IMR-90 (cell line): ENCODE data around the gene ANKRD2. TPM values are rescaled to one million over a fixed set of nuclear protein-coding genes. Genes with fewer than 3 reads are reported as not detected.

Experiments used
- ATAC-seq: fragments of 200-7000 bp; cut with Tn5 transposase; 2 replicates; pipeline ENCODE4 v1.9.1; 2020; ENCODE audit warnings: low read depth, mild to moderate bottlenecking, moderate library complexity
- BruUV-seq: library from RNA; stranded (reverse); fragments of 400-500 nt; replicated peaks from 2 replicates; lab custom pipeline; 2021; lab: Mats Ljungman, UMichigan
- CTCF ChIA-PET: fragments of 300-600 bp; formaldehyde crosslinking; extraction: SDS; loops from one replicate; lab custom pipeline; 2021; ENCODE audit warnings: antibody characterized with exemption; lab: Yijun Ruan, JAX
- POLR2A ChIA-PET: fragments of 300-600 bp; sonication (Branson Sonifier 250); formaldehyde crosslinking; loops from one replicate; lab custom pipeline; 2022; ENCODE audit warnings: antibody characterized with exemption; ENCODE audit not compliant: unreplicated experiment; lab: Charles Lee
- DNase-seq: peaks from one replicate; pipeline ENCODE4 v3.0.0; 2013
- H2AFZ ChIP-seq: replicated peaks from 2 replicates; pipeline ENCODE3; 2013; ENCODE audit warnings: low read length, mild to moderate bottlenecking; ENCODE audit not compliant: poor library complexity
- H2AK5ac ChIP-seq: 2 replicates; pipeline ENCODE4 v1.6.1; 2013; ENCODE audit warnings: low read depth, low read length, inconsistent platforms
- H2AK9ac ChIP-seq: replicated peaks from 2 replicates; pipeline ENCODE3; 2013; ENCODE audit warnings: mild to moderate bottlenecking, low read depth, low read length, moderate library complexity; ENCODE audit not compliant: poor library complexity
- H2BK120ac ChIP-seq: 2 replicates; pipeline ENCODE4 v1.6.1; 2013; ENCODE audit warnings: low read depth, low read length, inconsistent platforms
- H2BK15ac ChIP-seq: 3 replicates; pipeline ENCODE4 v1.6.1; 2013; ENCODE audit warnings: low read depth, low read length, inconsistent platforms
- H2BK20ac ChIP-seq: 2 replicates; pipeline ENCODE4 v1.6.1; 2013; ENCODE audit warnings: low read depth, mild to moderate bottlenecking, inconsistent platforms, low read length, moderate library complexity
- H2BK5ac ChIP-seq: 2 replicates; pipeline ENCODE4 v1.6.1; 2013; ENCODE audit warnings: mild to moderate bottlenecking, low read depth, low read length, inconsistent platforms; ENCODE audit not compliant: poor library complexity, severe bottlenecking
- H3K14ac ChIP-seq: replicated peaks from 2 replicates; pipeline ENCODE4 v1.6.1; 2013; ENCODE audit warnings: low read depth, low read length, inconsistent platforms
- H3K18ac ChIP-seq: 2 replicates; pipeline ENCODE4 v1.6.1; 2013; ENCODE audit warnings: low read depth, low read length, control low read depth
- H3K23ac ChIP-seq: 2 replicates; pipeline ENCODE4 v1.6.1; 2013; ENCODE audit warnings: low read depth, low read length, inconsistent platforms
- H3K27ac ChIP-seq: 2 replicates; pipeline ENCODE4 v1.5.1; 2013; ENCODE audit warnings: mild to moderate bottlenecking, control low read depth, low read length; ENCODE audit not compliant: insufficient read depth
- H3K27me3 ChIP-seq: 2 replicates; pipeline ENCODE4 v1.6.1; 2013; ENCODE audit warnings: low read length; ENCODE audit not compliant: control insufficient read depth, insufficient read depth
- H3K36me3 ChIP-seq: 2 replicates; pipeline ENCODE4 v1.6.1; 2013; ENCODE audit warnings: low read length, mixed read lengths; ENCODE audit not compliant: control insufficient read depth, insufficient read depth
- H3K4ac ChIP-seq: 2 replicates; pipeline ENCODE4 v1.6.1; 2013; ENCODE audit warnings: low read depth, low read length, inconsistent platforms
- H3K4me1 ChIP-seq: 2 replicates; pipeline ENCODE4 v1.6.1; 2013; ENCODE audit warnings: low read length, mixed read lengths; ENCODE audit not compliant: control insufficient read depth, insufficient read depth
- H3K4me2 ChIP-seq: 2 replicates; pipeline ENCODE4 v1.6.1; 2013; ENCODE audit warnings: low read depth, mild to moderate bottlenecking, control low read depth, low read length, moderate library complexity
- H3K4me3 ChIP-seq: 2 replicates; pipeline ENCODE4 v1.5.1; 2013; ENCODE audit warnings: low read depth, mild to moderate bottlenecking, control low read depth, low read length, moderate library complexity; ENCODE audit not compliant: insufficient read depth
- H3K56ac ChIP-seq: 2 replicates; pipeline ENCODE4 v1.6.1; 2013; ENCODE audit warnings: low read length, inconsistent platforms; ENCODE audit not compliant: insufficient read depth; ENCODE audit errors: extremely low read depth
- H3K79me1 ChIP-seq, 2 experiments: 2 replicates each; pipeline ENCODE4 v1.6.1; 2013; ENCODE audit warnings: low read length in 2 of 2, inconsistent platforms in 1 of 2, low read depth in 1 of 2
- H3K9ac ChIP-seq: 2 replicates; pipeline ENCODE4 v1.6.1; 2013; ENCODE audit warnings: low read depth, low read length, control low read depth
- H3K9me1 ChIP-seq: 2 replicates; pipeline ENCODE4 v1.6.1; 2013; ENCODE audit warnings: low read length, inconsistent platforms; ENCODE audit not compliant: insufficient read depth
- H3K9me3 ChIP-seq: 2 replicates; pipeline ENCODE4 v1.6.1; 2013; ENCODE audit warnings: low read length; ENCODE audit not compliant: control insufficient read depth, insufficient read depth
- H4K20me1 ChIP-seq: 2 replicates; pipeline ENCODE4 v1.6.1; 2013; ENCODE audit warnings: low read length, inconsistent platforms; ENCODE audit not compliant: insufficient read depth
- H4K5ac ChIP-seq: 2 replicates; pipeline ENCODE4 v1.6.1; 2013; ENCODE audit warnings: mild to moderate bottlenecking, low read depth, low read length, control low read depth
- H4K8ac ChIP-seq, 2 experiments: 2 replicates each; pipeline ENCODE4 v1.6.1; 2013; ENCODE audit warnings: low read depth in 2 of 2, low read length in 2 of 2, control low read depth in 1 of 2, inconsistent platforms in 1 of 2
- H4K91ac ChIP-seq: 2 replicates; pipeline ENCODE4 v1.6.1; 2013; ENCODE audit warnings: low read depth, low read length, inconsistent platforms; ENCODE audit not compliant: insufficient read depth
- MAFK ChIP-seq: IDR thresholded peaks from 2 replicates; pipeline ENCODE4 v1.6.1; 2012; ENCODE audit warnings: low read depth, low read length, improper control_type of control experiment
- WGBS, 2 experiments: methylation state at CpG; one replicate each; pipeline versions ENCODE4 v1.1.5 to v1.1.7; 2013; ENCODE audit warnings: missing lambda C conversion rate in 2 of 2; ENCODE audit not compliant: insufficient read length in 1 of 2; ENCODE audit errors: extremely low coverage in 2 of 2; 5-methylcytosine and 5-hydroxymethylcytosine counted together
- dilution Hi-C: fragments of 300-500 bp; cut with HindIII; formaldehyde crosslinking; loops from one replicate; pipeline ENCODE4 v1.14.3; 2018; ENCODE audit warnings: low sequenced_read_pairs; ENCODE audit not compliant: unreplicated experiment
- in situ Hi-C: fragments of 300-500 bp; cut with MboI; formaldehyde crosslinking; loops from 3 replicates; pipeline ENCODE4 v1.14.3; 2019; ENCODE audit warnings: low sequenced_read_pairs, inconsistent platforms, mixed read lengths
- intact Hi-C: fragments of 100-400 bp; cut with micrococcal nuclease; formaldehyde crosslinking; loops from 2 replicates; pipeline ENCODE4 v1.10.0; 2022
- polyA plus RNA-seq, 3 experiments: library from polyadenylated mRNA; depleted of rRNA; stranded (reverse); fragments of >200 nt; gene quantifications; 2 replicates each; pipeline ENCODE4 v1.2.3, GENCODE V29; 2012; ENCODE audit warnings: low replicate concordance in 1 of 3
- total RNA-seq: library from RNA; depleted of rRNA; stranded (reverse); fragments of >200 nt; gene quantifications from 2 replicates; pipeline ENCODE4 v1.2.3, GENCODE V29; 2012

The ANKRD2 gene
- total and polyA plus RNA-seq, 2 of the 4 experiments (the other 2 are of a cell fraction): 0.36 to 0.65 TPM

- Histone ChIP-seq H2BK120ac (no peak overlapping the region), H3K27ac (no peak overlapping the region), H2AK9ac (no peak overlapping the region), H2BK15ac (no peak overlapping the region), H3K23ac (no peak overlapping the region), H2AFZ (no peak overlapping the region), H3K9ac (no peak overlapping the region), H3K9me1 (no peaks in the 10 kb centered on the region), H4K8ac (no peak overlapping the region), H3K27me3 (no peaks in the 10 kb centered on the region), H3K18ac (no peak overlapping the region), H2BK20ac (no peak overlapping the region), H2BK5ac (no peak overlapping the region), H2AK5ac (no peak overlapping the region), H3K4me3 (no peak overlapping the region), H3K9me3 (no peaks in the 10 kb centered on the region), H4K5ac (no peak overlapping the region), H4K20me1 (no peaks in the 10 kb centered on the region), H3K56ac (no peak overlapping the region), H4K91ac (no peak overlapping the region), H3K4me2 (no peak overlapping the region), H3K14ac (no peak overlapping the region), H3K4ac (no peak overlapping the region), H3K4me1 (no peaks in the 10 kb centered on the region), H3K79me1 (no peaks in the 10 kb centered on the region), H3K36me3 (no peaks in the 10 kb centered on the region)
- dilution Hi-C loops (no loop called here), intact Hi-C loops (no loop called here), in situ Hi-C loops (no loop called here)
- TF ChIP-seq MAFK: no peak
- no peak for ATAC-seq
- ChIA-PET CTCF (interaction anchor here (0.6 to 1.6 kb wide), 3 partner anchors 11 to 59 kb away, joined by 3 to 7 read pairs (median 4); no protein-coding TSS in a partner anchor), POLR2A (no interaction called here)
- WGBS, 2 experiments: 81% methylated on average over 3 of the region's 13 CpGs; no CpG with 5 or more reads in 1 of the 2 experiments
- BruUV-seq: no TSS peak
- DNase-seq: no peak
Observed at GRCh38 chr10:97608991-97609561, 36.5 kb downstream of the ANKRD2 start.
